H1 (cell line): ENCODE measurements around the gene MNAT1. TPM values are rescaled to one million over a fixed set of nuclear protein-coding genes. Genes with fewer than 3 reads are reported as not detected.

Experiments used
- CTCF ChIA-PET: fragments of 300-600 bp; sonication (Branson Sonifier 250); formaldehyde crosslinking; loops from one replicate; lab custom pipeline; 2021; ENCODE audit not compliant: partially characterized antibody; lab: Charles Lee
- POLR2A ChIA-PET: fragments of 300-600 bp; sonication (Branson Sonifier 250); formaldehyde crosslinking; loops from one replicate; lab custom pipeline; 2021; ENCODE audit warnings: inconsistent platforms; ENCODE audit not compliant: partially characterized antibody; lab: Charles Lee
- DNase-seq, 2 experiments: peaks; one replicate each; pipeline versions ENCODE4 v3.0.0 to v3.0.0-alpha.2; 2010 to 2022; ENCODE audit warnings: low spot score in 2 of 2, low read depth in 1 of 2, mixed read lengths in 1 of 2
- FAIRE-seq: peaks from 2 replicates; lab custom pipeline; 2011; peaks lifted over from hg19 to GRCh38; lab: Jason Lieb, UNC
- H2AFZ ChIP-seq: 2 replicates; pipeline ENCODE4 v1.8.1; 2012; ENCODE audit warnings: low read length, inconsistent platforms
- H2AK5ac ChIP-seq: 2 replicates; pipeline ENCODE4 v1.6.1; 2013; ENCODE audit warnings: low read depth, low read length
- H2BK120ac ChIP-seq: replicated peaks from 2 replicates; pipeline ENCODE3; 2013; ENCODE audit warnings: low read depth, low read length, inconsistent platforms
- H2BK12ac ChIP-seq: 2 replicates; pipeline ENCODE4 v1.6.1; 2013; ENCODE audit warnings: low read depth, low read length
- H2BK15ac ChIP-seq: 2 replicates; pipeline ENCODE4 v1.6.1; 2013; ENCODE audit warnings: low read length
- H2BK20ac ChIP-seq: 2 replicates; pipeline ENCODE4 v1.6.1; 2013; ENCODE audit warnings: low read length
- H2BK5ac ChIP-seq: 2 replicates; pipeline ENCODE4 v1.6.1; 2013; ENCODE audit warnings: low read depth, low read length
- H3K14ac ChIP-seq: 2 replicates; pipeline ENCODE4 v1.6.1; 2013; ENCODE audit warnings: inconsistent platforms; ENCODE audit not compliant: insufficient read length
- H3K18ac ChIP-seq: 2 replicates; pipeline ENCODE4 v1.6.1; 2013; ENCODE audit warnings: low read length; ENCODE audit errors: extremely low read depth
- H3K23ac ChIP-seq: 2 replicates; pipeline ENCODE4 v1.6.1; 2013; ENCODE audit warnings: inconsistent platforms; ENCODE audit not compliant: insufficient read length
- H3K23me2 ChIP-seq: 2 replicates; pipeline ENCODE4 v1.6.1; 2013; ENCODE audit warnings: low read depth, low read length
- H3K27ac ChIP-seq: 2 replicates; pipeline ENCODE4 v1.6.1; 2011; ENCODE audit warnings: low read depth, low read length, inconsistent platforms
- H3K27me3 ChIP-seq, 4 experiments: replicated peaks in 1 of 4; 1 replicate in 1 of 4; 2 replicates in 3 of 4; pipeline versions ENCODE4 v1.6.1 to v1.8.1; 2011 to 2013; ENCODE audit warnings: low read length in 3 of 4, mild to moderate bottlenecking in 3 of 4, inconsistent platforms in 2 of 4, mixed read lengths in 2 of 4, moderate library complexity in 1 of 4; ENCODE audit not compliant: control insufficient read depth in 3 of 4, insufficient read depth in 3 of 4; ENCODE audit errors: extremely low read depth in 1 of 4
- H3K36me3 ChIP-seq, 4 experiments: 2 replicates each; pipeline versions ENCODE4 v1.6.1 to v1.8.1; 2011 to 2013; ENCODE audit warnings: mild to moderate bottlenecking in 4 of 4, low read length in 3 of 4, moderate library complexity in 2 of 4, control low read depth in 1 of 4, inconsistent platforms in 1 of 4; ENCODE audit not compliant: insufficient read depth in 4 of 4, control insufficient read depth in 2 of 4
- H3K4ac ChIP-seq: replicated peaks from 2 replicates; pipeline ENCODE3; 2013; ENCODE audit warnings: low read length, low read depth, mixed read lengths, inconsistent platforms; ENCODE audit not compliant: insufficient read length
- H3K4me1 ChIP-seq, 4 experiments: replicated peaks in 1 of 4; 1 replicate in 1 of 4; 2 replicates in 3 of 4; pipeline versions ENCODE4 v1.6.1 to v1.8.1; 2011 to 2013; ENCODE audit warnings: low read length in 3 of 4, inconsistent platforms in 2 of 4, mixed read lengths in 1 of 4; ENCODE audit not compliant: insufficient read depth in 4 of 4, control insufficient read depth in 3 of 4
- H3K4me2 ChIP-seq, 2 experiments: 2 replicates each; pipeline versions ENCODE4 v1.6.1 to v1.8.1; 2011 to 2013; ENCODE audit warnings: low read depth in 2 of 2, low read length in 2 of 2, control low read depth in 1 of 2, inconsistent platforms in 1 of 2, mild to moderate bottlenecking in 1 of 2; ENCODE audit not compliant: insufficient read depth in 1 of 2
- H3K4me3 ChIP-seq, 4 experiments: fragments of 200-600, 300-600 bp in 1 of 4; sonication (generic), shearing (Covaris generic), sonication (Bioruptor Twin) in 1 of 4; 2 replicates each; pipeline versions ENCODE4 v1.5.1 to v1.8.1; 2011 to 2016; ENCODE audit warnings: low read length in 4 of 4, low read depth in 3 of 4, control low read depth in 2 of 4, inconsistent platforms in 2 of 4, mild to moderate bottlenecking in 2 of 4, mixed read lengths in 1 of 4, moderate library complexity in 1 of 4; ENCODE audit not compliant: insufficient read depth in 2 of 4; ENCODE audit errors: extremely low read depth in 1 of 4
- H3K56ac ChIP-seq: replicated peaks from 2 replicates; pipeline ENCODE3; 2013; ENCODE audit warnings: low read depth, mild to moderate bottlenecking, mixed read lengths, low read length, inconsistent platforms; ENCODE audit not compliant: insufficient read length
- H3K79me1 ChIP-seq: 2 replicates; pipeline ENCODE4 v1.6.1; 2013; ENCODE audit warnings: low read depth, low read length, control low read depth
- H3K79me2 ChIP-seq, 2 experiments: 2 replicates each; pipeline versions ENCODE4 v1.6.1 to v1.8.1; 2012 to 2013; ENCODE audit warnings: low read length in 2 of 2, mild to moderate bottlenecking in 2 of 2, inconsistent platforms in 1 of 2; ENCODE audit not compliant: insufficient read depth in 2 of 2, control insufficient read depth in 1 of 2
- H3K9ac ChIP-seq, 4 experiments: replicated peaks in 1 of 4; 1 replicate in 1 of 4; 2 replicates in 3 of 4; pipeline versions ENCODE4 v1.6.1 to v1.8.1; 2011 to 2013; ENCODE audit warnings: low read depth in 3 of 4, low read length in 3 of 4, control low read depth in 2 of 4, mild to moderate bottlenecking in 2 of 4, moderate library complexity in 2 of 4, inconsistent platforms in 1 of 4; ENCODE audit errors: extremely low read depth in 1 of 4
- H3K9me3 ChIP-seq, 2 experiments: 2 replicates each; pipeline versions ENCODE4 v1.6.1 to v1.8.1; 2012 to 2013; ENCODE audit warnings: mild to moderate bottlenecking in 2 of 2, moderate library complexity in 2 of 2, control low read depth in 1 of 2, inconsistent platforms in 1 of 2, low read depth in 1 of 2, low read length in 1 of 2, mixed read lengths in 1 of 2; ENCODE audit not compliant: insufficient read depth in 2 of 2
- H4K20me1 ChIP-seq, 2 experiments: replicated peaks in 1 of 2; 2 replicates each; pipeline versions ENCODE3 to v1.8.1; 2011 to 2013; ENCODE audit warnings: inconsistent platforms in 2 of 2, low read length in 2 of 2, mild to moderate bottlenecking in 1 of 2; ENCODE audit not compliant: insufficient read depth in 2 of 2, control insufficient read depth in 1 of 2
- H4K5ac ChIP-seq: 2 replicates; pipeline ENCODE4 v1.6.1; 2013; ENCODE audit warnings: low read length, low read depth, mixed read lengths, inconsistent platforms; ENCODE audit not compliant: insufficient read length
- H4K8ac ChIP-seq: 2 replicates; pipeline ENCODE4 v1.8.0; 2013; ENCODE audit warnings: mild to moderate bottlenecking, moderate library complexity, low read length, inconsistent platforms; ENCODE audit not compliant: insufficient read depth; ENCODE audit errors: extremely low read depth
- H4K91ac ChIP-seq: replicated peaks from 2 replicates; pipeline ENCODE3; 2013; ENCODE audit warnings: low read length, mixed read lengths, inconsistent platforms; ENCODE audit not compliant: insufficient read length
- ASH2L ChIP-seq: fragments of 200-600, 300-600 bp; sonication (generic); IDR thresholded peaks from one replicate; pipeline ENCODE4 v1.7.1; 2017; ENCODE audit warnings: low read length
- BACH1 ChIP-seq: IDR thresholded peaks from 2 replicates; pipeline ENCODE4 v1.6.1; 2012; ENCODE audit warnings: low read length, improper control_type of control experiment
- BRCA1 ChIP-seq: IDR thresholded peaks from 2 replicates; pipeline ENCODE4 v1.6.1; 2012; ENCODE audit warnings: low read depth, low read length, improper control_type of control experiment
- CBX8 ChIP-seq: fragments of 300-800, 300-1000 bp; sonication (generic); IDR thresholded peaks from 2 replicates; pipeline ENCODE4 v1.7.1; 2016; ENCODE audit warnings: low read depth, low read length, borderline replicate concordance
- JUND ChIP-seq: IDR thresholded peaks from 2 replicates; pipeline ENCODE4 v1.6.1; 2011; ENCODE audit warnings: mild to moderate bottlenecking, improper control_type of control experiment, low read length
- KDM4A ChIP-seq: IDR thresholded peaks from one replicate; pipeline ENCODE4 v1.7.1; 2012; ENCODE audit warnings: low read depth, mild to moderate bottlenecking, moderate library complexity, low read length, inconsistent platforms; ENCODE audit not compliant: severe bottlenecking
- NANOG ChIP-seq: IDR thresholded peaks from 2 replicates; pipeline ENCODE4 v1.6.1; 2011; ENCODE audit warnings: low read length, low read depth, mild to moderate bottlenecking, inconsistent platforms; ENCODE audit not compliant: insufficient read depth, poor library complexity, severe bottlenecking
- NRF1 ChIP-seq: IDR thresholded peaks from 2 replicates; pipeline ENCODE4 v1.6.1; 2011; ENCODE audit warnings: mild to moderate bottlenecking, low read depth, low read length, improper control_type of control experiment
- SAP30 ChIP-seq: fragments of 300-600 bp; sonication (generic); IDR thresholded peaks from 2 replicates; pipeline ENCODE4 v1.7.1; 2012; ENCODE audit warnings: low read length, moderate library complexity, mild to moderate bottlenecking, inconsistent platforms; ENCODE audit not compliant: insufficient read depth, insufficient replicate concordance
- SP2 ChIP-seq: IDR thresholded peaks from 2 replicates; pipeline ENCODE4 v1.6.1; 2012; ENCODE audit warnings: mild to moderate bottlenecking, low read length, inconsistent platforms
- TEAD4 ChIP-seq: IDR thresholded peaks from 2 replicates; pipeline ENCODE4 v1.6.1; 2012; ENCODE audit warnings: low read depth, low read length, inconsistent platforms, mixed read lengths
- ZNF274 ChIP-seq: IDR thresholded peaks from 2 replicates; pipeline ENCODE4 v1.7.0; 2012; ENCODE audit warnings: low read length, borderline replicate concordance; ENCODE audit errors: extremely low read depth
- WGBS, 2 experiments: shearing (Covaris generic) in 1 of 2; methylation state at CpG; one replicate each; pipeline versions ENCODE4 v1.1.6 to v1.1.7; 2013 to 2015; ENCODE audit warnings: low lambda C conversion rate in 2 of 2, mixed read lengths in 2 of 2, inconsistent platforms in 1 of 2, low coverage in 1 of 2, missing lambda C conversion rate in 1 of 2; ENCODE audit not compliant: insufficient replicate concordance in 2 of 2, insufficient coverage in 1 of 2, insufficient read length in 1 of 2; ENCODE audit errors: extremely low coverage in 1 of 2, missing lambda C conversion rate in 1 of 2; 5-methylcytosine and 5-hydroxymethylcytosine counted together
- polyA plus RNA-seq, 7 experiments: library from polyadenylated mRNA; depleted of rRNA in 3 of 7; stranded (reverse) in 5 of 7; unstranded in 2 of 7; fragments of >200 nt in 5 of 7; fragments of 200-250 nt in 2 of 7; gene quantifications; 1 replicate in 5 of 7; 2 replicates in 1 of 7; 4 replicates in 1 of 7; pipeline versions ENCODE4 v1.2.1 to v1.2.3, GENCODE V29; 2011 to 2013; ENCODE audit warnings: missing spikeins in 2 of 7, mixed read lengths in 2 of 7
- total RNA-seq: library from RNA; stranded (reverse); fragmentation: NEBNext Ultra II Directional; extraction: Animal tissue kit (Norgen Biotek cat#: 25700); gene quantifications from 2 replicates; pipeline ENCODE4 v1.2.1, GENCODE V29; 2021

MNAT1 gene
- total and polyA plus RNA-seq, 2 of the 8 experiments (the other 6 are each of a cell fraction or from before 2014, with no cell fraction given): 34.7 to 52.1 TPM

DNA sequence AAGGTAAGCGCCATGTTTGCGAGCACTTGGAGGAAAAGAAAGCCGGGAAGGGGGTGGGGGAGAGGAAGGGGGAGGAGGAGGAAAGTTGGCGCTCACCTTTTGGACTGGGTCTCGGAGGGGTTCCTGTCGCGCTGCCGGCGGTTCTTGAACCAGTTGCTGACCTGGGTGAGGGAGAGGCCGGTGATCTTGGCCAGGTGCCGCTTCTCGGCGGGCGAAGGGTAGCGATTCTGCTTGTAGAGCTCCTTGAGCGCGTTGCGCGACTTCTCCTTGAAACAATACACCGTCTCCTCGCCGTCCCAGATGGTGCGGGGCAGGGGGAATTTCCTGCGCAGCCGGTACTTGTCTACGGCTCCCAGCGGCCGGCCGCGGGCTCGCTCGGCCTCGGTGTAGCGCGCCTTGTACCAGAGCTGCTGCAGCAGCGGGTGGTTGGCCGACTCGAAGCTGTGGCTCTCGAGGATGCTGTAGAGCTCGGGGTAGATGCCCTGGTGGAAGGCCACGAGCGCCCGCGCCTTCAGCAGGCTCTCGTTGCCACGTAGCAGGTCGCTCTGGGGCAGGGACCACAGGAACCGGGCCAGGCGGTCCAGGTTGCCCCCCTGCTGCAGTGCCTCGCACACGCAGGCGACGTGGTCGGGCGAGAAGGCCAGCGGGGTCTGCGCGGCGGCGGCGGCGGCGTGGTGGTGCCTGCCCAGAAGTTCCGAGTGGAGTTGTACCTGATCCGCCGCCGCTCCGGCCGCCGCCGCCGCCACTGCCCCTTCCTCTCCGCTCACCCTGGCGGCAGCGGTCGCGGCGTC lies 11.2 kb upstream of the MNAT1 start:
- H3K14ac ChIP-seq: no peak overlapping the region
- peak overlapping the region; percentile 46; the same call in 1 of the 2 replicates for H2BK12ac ChIP-seq
- H2BK5ac ChIP-seq: peak overlapping the region; percentile 95
- H3K4me2 ChIP-seq: peak overlapping the region; percentile 87 to 96
- H4K5ac ChIP-seq: peak overlapping the region; percentile 30
- peak overlapping the region; percentile 76 to 93 (median 81) for H3K9ac ChIP-seq
- POLR2A ChIA-PET: interaction anchor here (0.6 to 3.2 kb wide), 10 partner anchors 10 to 258 kb away, joined by 3 to 21 read pairs (median 4); partner anchors contain the start of genes MNAT1, SLC38A6 and TRMT5
- peak in 1 of 2 experiments; percentile 75 for DNase-seq
- H3K27ac ChIP-seq: peak overlapping the region; percentile 49
- H4K8ac ChIP-seq: peak overlapping the region; percentile 97
- CTCF ChIA-PET: interaction anchor here (1.1 to 2.2 kb wide), 6 partner anchors 9 to 98 kb away, joined by 3 to 11 read pairs (median 3); no protein-coding TSS in a partner anchor
- H3K4me3 ChIP-seq: peak overlapping the region; percentile 76 to 99 (median 90)
- peak overlapping the region; percentile 69 for H3K4ac ChIP-seq
- no peak overlapping the region; the same call in 1 of the 2 replicates for H2AK5ac ChIP-seq
- no peak for FAIRE-seq
- no peak overlapping the region for H2AFZ ChIP-seq
- no peak overlapping the region for H2BK15ac ChIP-seq
- no peaks in the 10 kb centered on the region for H3K9me3 ChIP-seq
- H3K4me1 ChIP-seq: peaks cover 2 to 7% (median 5%) of the 10 kb centered on the region in 4 experiments; a peak in 6 of 7 replicates
- peaks cover 16% of the 10 kb centered on the region in 2 experiments for H4K20me1 ChIP-seq
- H2BK20ac ChIP-seq: no peak overlapping the region
- H4K91ac ChIP-seq: peak overlapping the region; percentile 82
- H3K79me1 ChIP-seq: peaks cover 13% of the 10 kb centered on the region
- WGBS, 2 experiments: 2% methylated on average over 54 of the region's 78 CpGs; no CpG with 5 or more reads in 1 of the 2 experiments
- H3K79me2 ChIP-seq: peaks cover 7 to 42% of the 10 kb centered on the region in 2 experiments
- H3K23me2 ChIP-seq: peaks cover 13% of the 10 kb centered on the region; the same call in 1 of the 2 replicates
- H3K27me3 ChIP-seq: no peaks in the 10 kb centered on the region
- peak overlapping the region; percentile 90 for H3K18ac ChIP-seq
- H3K23ac ChIP-seq: no peak overlapping the region
- H2BK120ac ChIP-seq: no peak overlapping the region
- peaks cover 7 to 19% (median 13%) of the 10 kb centered on the region in 4 experiments for H3K36me3 ChIP-seq
- peak overlapping the region; percentile 42 for H3K56ac ChIP-seq
- TF ChIP-seq SAP30 (no peak), ZNF274 (no peak), TEAD4 (no peak), BACH1 (no peak), CBX8 (no peak), JUND (no peak), BRCA1 (no peak), KDM4A (peak; percentile 81), NANOG (no peak), SP2 (no peak), NRF1 (no peak), ASH2L (peak; percentile 9)
